ENCODE results near the gene ANXA11. TPM values are rescaled to one million over a fixed set of nuclear protein-coding genes. Genes with fewer than 3 reads are reported as not detected.
"Not testable (repeated sequence)": the region's sequence is repeated elsewhere in the genome, so short reads cannot be mapped to it uniquely, and the experiment has no call there.

ANXA11 gene
- total RNA-seq, 1 donor from 2014 or later, result 102 TPM

DNA sequence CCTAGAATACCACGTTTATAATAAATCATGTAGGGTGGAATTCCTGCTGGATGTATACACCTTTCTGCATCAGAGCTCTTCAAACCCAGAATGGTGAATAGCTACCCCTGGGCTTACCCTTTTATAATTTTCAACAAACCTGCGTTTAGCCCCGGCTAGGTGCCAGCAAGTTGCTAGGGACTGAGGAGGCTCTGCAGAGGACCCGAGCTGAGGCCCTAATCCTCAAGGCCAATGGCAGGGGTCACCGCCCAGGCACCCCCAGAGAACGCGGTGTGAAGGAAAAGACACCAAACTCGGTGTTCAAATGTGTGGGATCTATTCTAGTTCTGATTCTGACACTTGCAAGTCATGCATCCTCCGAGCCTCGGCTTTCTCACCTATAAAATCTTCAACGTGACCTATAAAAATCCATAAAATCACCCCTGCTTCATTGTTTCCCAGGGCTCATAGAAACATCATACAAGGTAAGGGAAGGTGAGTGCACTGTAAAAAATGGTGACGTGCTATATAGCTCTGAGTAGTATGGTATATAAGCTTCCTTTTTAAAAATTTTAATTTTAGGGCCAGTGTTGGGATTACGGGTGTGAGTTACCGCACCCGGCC is 2.5 kb upstream of the ANXA11 start:
- DNase-seq (ENCODE audit: low read depth), result no peak

- DNase-seq (ENCODE audit: low read depth), result no peak
Observed at GRCh38 chr10:80206277-80206655, 929 bp upstream of the ANXA11 start.

GRCh38 chr10:80204677-80205476 is 460 bp downstream of the ANXA11 start:
- no peak for DNase-seq (ENCODE audit: low read depth)

DNA sequence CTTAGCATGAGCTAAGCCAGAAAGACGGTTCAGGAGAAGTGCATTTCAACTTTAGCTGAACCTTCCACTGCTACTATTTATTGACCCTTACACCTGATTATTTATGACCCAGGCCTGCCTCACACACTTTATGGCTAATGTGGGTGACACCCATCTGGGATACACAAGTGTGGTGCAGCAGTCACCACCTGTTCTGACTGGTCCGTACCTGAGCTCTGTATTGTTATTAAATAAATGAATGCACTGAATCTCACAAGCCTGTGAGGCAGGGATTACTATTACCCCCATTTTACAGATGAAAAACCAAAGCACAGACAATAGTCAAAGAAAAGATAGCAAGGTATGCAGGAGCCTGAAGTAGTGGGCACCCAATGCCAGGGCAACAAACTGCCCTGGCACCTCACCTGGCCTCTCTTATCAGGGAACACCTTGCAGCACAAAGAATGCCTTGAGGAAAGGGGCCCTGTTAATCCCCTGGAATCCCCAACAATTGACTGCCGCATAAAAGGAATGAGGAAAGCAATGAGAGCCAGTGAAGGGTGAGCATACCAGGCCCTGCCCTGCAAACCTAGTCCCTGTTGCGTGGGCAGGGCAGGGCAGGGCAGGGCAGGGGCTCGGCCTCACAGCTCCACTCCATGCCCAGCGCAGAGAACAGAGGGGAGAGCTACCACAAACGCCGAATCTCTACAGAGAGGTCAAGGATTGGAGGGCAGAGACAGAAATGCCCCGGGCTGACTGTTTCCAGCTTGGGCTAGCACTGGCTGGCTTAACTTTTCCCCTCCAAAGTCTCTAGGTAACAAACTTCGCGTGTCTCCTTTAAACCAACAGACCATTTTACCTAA is 1.3 kb downstream of the ANXA11 start:
- DNase-seq (ENCODE audit: low read depth), result peak; percentile 71

- peak; percentile 74 for DNase-seq (ENCODE audit: low read depth)
Observed at GRCh38 chr10:80202934-80203834, 2.2 kb downstream of the ANXA11 start.

DNA sequence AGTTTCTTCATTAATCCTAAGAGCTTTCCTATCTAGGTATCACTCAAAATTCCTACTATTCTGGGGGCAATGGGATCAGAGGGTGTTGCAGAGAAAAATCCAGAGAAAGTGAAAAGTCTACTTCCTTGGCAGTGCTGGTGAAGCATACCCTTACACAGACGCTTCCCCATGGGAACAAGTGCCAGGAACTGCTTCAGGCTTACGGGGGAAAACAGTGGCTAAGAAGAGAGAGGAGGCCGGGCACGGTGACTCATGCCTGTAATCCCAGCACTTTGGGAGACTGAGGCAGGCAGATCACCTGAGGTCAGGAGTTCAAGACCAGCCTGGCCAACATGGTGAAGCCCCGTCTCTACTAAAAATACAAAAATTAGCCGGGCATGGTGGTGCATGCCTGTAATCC is 2.8 kb downstream of the ANXA11 start:
- not testable (repeated sequence) for DNase-seq (ENCODE audit: low read depth)

- DNase-seq (ENCODE audit: low read depth), result no peak
Observed at GRCh38 chr10:80201608-80202141, 3.7 kb downstream of the ANXA11 start.

GRCh38 chr10:80200687-80201086 is 4.7 kb downstream of the ANXA11 start:
- DNase-seq (ENCODE audit: low read depth), result no peak

DNA sequence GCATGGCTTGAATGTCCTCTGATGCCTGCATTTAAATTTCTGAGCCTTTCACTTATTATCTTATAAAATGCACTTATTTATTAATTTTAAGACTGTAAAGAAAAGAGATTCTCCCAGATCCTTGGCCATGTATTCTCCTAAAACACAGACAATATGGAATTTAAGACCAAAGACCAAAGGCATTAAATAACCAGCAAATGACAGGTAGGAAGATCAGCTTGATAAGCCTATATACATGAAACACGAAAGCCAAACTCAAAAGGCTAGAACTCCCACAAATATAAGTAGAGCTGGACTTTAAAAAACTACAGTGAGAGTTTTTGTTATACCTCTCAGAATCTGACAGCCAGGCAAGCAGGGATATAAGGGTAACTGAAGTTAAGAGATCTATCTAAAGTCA is 5.1 kb downstream of the ANXA11 start:
- DNase-seq (ENCODE audit: low read depth), result no peak

- DNase-seq (ENCODE audit: low read depth), result peak; percentile 63
Observed at GRCh38 chr10:80199828-80200227, 5.5 kb downstream of the ANXA11 start.

GRCh38 chr10:80197972-80198916 is 7.1 kb downstream of the ANXA11 start:
- DNase-seq (ENCODE audit: low read depth), result no peak

GRCh38 chr10:80196950-80197315 is 8.4 kb downstream of the ANXA11 start:
- DNase-seq (ENCODE audit: low read depth), result no peak

- peak; percentile 98 for DNase-seq (ENCODE audit: low read depth)
Observed at GRCh38 chr10:80196270-80196949, 8.9 kb downstream of the ANXA11 start.

DNA sequence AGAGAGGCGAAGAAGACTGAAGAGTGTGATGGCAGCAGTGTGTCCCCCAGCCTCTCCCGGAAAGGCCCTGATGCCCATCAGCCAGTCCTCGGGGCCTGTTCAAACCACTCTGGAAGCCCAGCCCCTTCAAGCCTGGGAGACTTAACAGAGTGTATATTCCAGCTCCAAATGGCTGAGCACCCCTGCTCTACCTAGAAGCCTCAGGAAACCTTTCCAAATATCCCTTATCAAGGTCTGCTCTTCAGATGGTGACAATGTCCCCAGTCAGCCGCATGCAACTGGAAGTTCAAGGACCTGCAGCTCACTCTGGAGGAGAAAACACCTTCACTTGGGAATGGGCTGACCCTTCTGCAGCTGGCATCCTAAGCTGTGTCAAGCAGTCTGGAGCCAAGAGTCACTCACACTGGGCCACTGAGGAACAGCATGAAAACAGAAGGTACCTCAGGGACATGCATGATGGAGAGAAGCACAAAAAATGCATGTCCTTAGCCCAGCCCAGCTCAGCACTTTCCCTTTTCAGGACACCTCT is 10.2 kb downstream of the ANXA11 start:
- no peak for DNase-seq (ENCODE audit: low read depth)

DNA sequence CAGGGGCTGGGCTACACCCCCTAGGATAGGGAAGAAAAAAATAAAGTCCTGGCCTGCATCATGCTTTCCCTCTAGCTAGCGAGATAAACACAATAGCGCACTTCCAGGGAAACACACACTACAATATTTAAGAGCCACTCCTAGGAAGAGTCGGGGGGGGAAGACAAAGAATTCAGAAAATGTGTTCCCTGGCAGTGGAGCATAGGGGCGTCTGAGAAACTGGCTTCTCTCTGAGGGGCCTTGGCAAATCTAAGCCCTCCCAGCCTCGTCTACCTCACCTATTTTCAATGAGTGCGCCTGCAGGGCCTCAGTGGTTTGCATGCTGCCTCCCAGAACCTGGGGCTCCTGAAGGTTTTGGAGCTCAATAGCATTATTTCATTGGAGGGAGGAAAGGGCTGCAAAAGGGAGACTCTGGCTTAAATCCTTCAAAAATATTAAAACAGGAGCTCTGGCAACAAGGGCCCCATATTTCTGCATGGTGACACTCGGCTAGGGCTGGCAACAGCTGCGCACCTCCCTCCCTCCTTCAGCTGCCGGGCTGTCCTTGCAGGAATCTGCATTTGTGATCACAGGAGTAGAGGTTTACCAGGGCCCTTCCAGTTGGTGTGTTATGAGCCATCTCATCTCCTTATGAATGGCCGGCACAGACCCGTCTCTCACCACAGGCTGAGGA is 10.8 kb downstream of the ANXA11 start:
- no peak for DNase-seq (ENCODE audit: low read depth)

DNA sequence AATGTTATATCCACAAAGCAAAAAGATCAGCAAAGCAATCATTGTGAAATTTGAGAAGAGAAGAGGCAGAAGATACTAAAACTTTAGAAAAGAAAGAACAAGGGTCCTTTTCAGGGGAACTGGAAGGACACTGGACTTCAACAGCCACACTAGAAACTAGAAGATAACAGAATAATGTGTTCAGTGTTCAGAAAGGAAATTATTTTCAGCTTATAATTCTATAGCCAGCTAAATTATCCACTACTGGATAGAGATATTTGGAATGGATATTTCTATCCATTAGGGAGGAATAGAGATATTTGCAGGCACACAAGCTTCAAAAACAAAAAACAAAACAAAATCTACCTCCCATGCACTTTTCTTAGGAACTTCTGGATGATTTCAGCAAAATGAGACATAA is 12.8 kb downstream of the ANXA11 start:
- no peak for DNase-seq (ENCODE audit: low read depth)

GRCh38 chr10:80191589-80192270 is 13.6 kb downstream of the ANXA11 start:
- peak; percentile 78 for DNase-seq (ENCODE audit: low read depth)

DNA sequence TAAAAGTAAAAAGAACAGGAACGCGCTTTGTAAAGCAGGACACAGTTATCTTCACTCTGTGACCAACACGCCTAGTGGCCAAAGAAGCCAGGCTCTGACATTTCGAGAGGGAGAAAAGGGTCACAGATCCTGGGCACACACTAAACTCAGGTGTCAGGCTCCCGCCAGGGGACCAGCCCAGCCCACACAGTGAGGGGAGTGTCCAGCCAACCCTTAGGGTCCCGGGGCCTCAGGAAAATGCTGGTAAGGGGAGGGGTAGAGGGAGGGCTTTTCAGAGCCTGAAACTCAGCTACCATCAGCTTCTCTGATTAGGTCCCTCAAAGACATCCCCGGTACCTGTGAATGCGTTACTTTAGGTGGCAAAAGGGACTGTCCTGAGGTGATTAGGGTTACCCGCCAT is 16.6 kb downstream of the ANXA11 start:
- no peak for DNase-seq (ENCODE audit: low read depth)
